HepG2 (cell line): ENCODE measurements around the gene ERLIN1. TPM values are rescaled to one million over a fixed set of nuclear protein-coding genes. Genes with fewer than 3 reads are reported as not detected.

ENCODE experiments used
- BHLHE40 ChIP-seq: IDR thresholded peaks from 2 replicates; pipeline ENCODE4 v1.6.1; 2011; ENCODE audit warnings: low read length, improper control_type of control experiment
- EED ChIP-seq: sonication (generic); formaldehyde crosslinking; IDR thresholded peaks from 2 replicates; pipeline ENCODE4 v1.5.0; 2020; ENCODE audit warnings: mild to moderate bottlenecking, missing genetic modification reagents
- HNRNPH1 ChIP-seq: fragments of 200-400 bp; formaldehyde crosslinking; optimal IDR thresholded peaks from 2 replicates; pipeline ENCODE3; 2017; ENCODE audit warnings: mild to moderate bottlenecking, low read depth, low read length
- HNRNPLL ChIP-seq: fragments of 200-400 bp; formaldehyde crosslinking; IDR thresholded peaks from 2 replicates; pipeline ENCODE4 v1.6.1; 2017; ENCODE audit warnings: mild to moderate bottlenecking, low read depth, low read length; ENCODE audit not compliant: poor library complexity, severe bottlenecking
- HOMEZ ChIP-seq: IDR thresholded peaks from 2 replicates; pipeline ENCODE4 v1.6.1; 2016; ENCODE audit warnings: low read depth
- KAT7 ChIP-seq: IDR thresholded peaks from 2 replicates; pipeline ENCODE4 v1.6.1; 2018; ENCODE audit warnings: borderline replicate concordance, missing compliant biosample characterization
- MTF2 ChIP-seq: sonication (generic); formaldehyde crosslinking; IDR thresholded peaks from 2 replicates; pipeline ENCODE4 v1.5.0; 2020; ENCODE audit warnings: missing genetic modification reagents, borderline replicate concordance
- MYPOP ChIP-seq: sonication (generic); formaldehyde crosslinking; IDR thresholded peaks from 2 replicates; pipeline ENCODE4 v1.8.1; 2023; ENCODE audit warnings: mild to moderate bottlenecking, moderate library complexity, missing genetic modification reagents
- PRDM10 ChIP-seq: sonication (generic); formaldehyde crosslinking; IDR thresholded peaks from 2 replicates; pipeline ENCODE4 v1.4.0; 2020; ENCODE audit warnings: low read depth, missing genetic modification reagents
- SP1 ChIP-seq, 2 experiments: fragments of 450-650 bp in 1 of 2; sonication (generic) in 1 of 2; formaldehyde crosslinking in 1 of 2; IDR thresholded peaks; 2 replicates each; pipeline versions ENCODE4 v1.4.0 to v1.6.1; 2016 to 2020; ENCODE audit warnings: missing genetic modification reagents in 1 of 2
- ZFY ChIP-seq: sonication (generic); formaldehyde crosslinking; IDR thresholded peaks from 2 replicates; pipeline ENCODE4 v1.4.0; 2020; ENCODE audit warnings: missing genetic modification reagents
- ZMYM3 ChIP-seq: sonication (generic); formaldehyde crosslinking; IDR thresholded peaks from 2 replicates; pipeline ENCODE4 v1.5.1; 2020; ENCODE audit warnings: mild to moderate bottlenecking, missing genetic modification reagents
- ZNF138 ChIP-seq: sonication (generic); formaldehyde crosslinking; IDR thresholded peaks from 2 replicates; pipeline ENCODE4 v1.5.0; 2020; ENCODE audit warnings: mild to moderate bottlenecking, low read depth, missing genetic modification reagents
- ZNF296 ChIP-seq: sonication (generic); formaldehyde crosslinking; conservative IDR thresholded peaks from 2 replicates; pipeline ENCODE4 v1.5.0; 2020; ENCODE audit warnings: mild to moderate bottlenecking, missing genetic modification reagents
- ZNF343 ChIP-seq: sonication (generic); formaldehyde crosslinking; IDR thresholded peaks from 2 replicates; pipeline ENCODE4 v1.4.0; 2020; ENCODE audit warnings: mild to moderate bottlenecking, missing genetic modification reagents
- ZNF614 ChIP-seq: IDR thresholded peaks from 2 replicates; pipeline ENCODE4 v1.6.1; 2018; ENCODE audit warnings: missing biosample characterization, missing genetic modification reagents, inconsistent platforms, borderline replicate concordance
- ZNF737 ChIP-seq: sonication (generic); formaldehyde crosslinking; IDR thresholded peaks from 2 replicates; pipeline ENCODE4 v1.5.0; 2020; ENCODE audit warnings: missing genetic modification reagents, mild to moderate bottlenecking, borderline replicate concordance
- ZNF772 ChIP-seq: sonication (generic); formaldehyde crosslinking; IDR thresholded peaks from 2 replicates; pipeline ENCODE4 v1.5.0; 2020; ENCODE audit warnings: mild to moderate bottlenecking, missing genetic modification reagents
- ZNF879 ChIP-seq: sonication (generic); formaldehyde crosslinking; IDR thresholded peaks from 2 replicates; pipeline ENCODE4 v1.8.1; 2023; ENCODE audit warnings: missing genetic modification reagents
- polyA plus RNA-seq, 8 experiments: library from polyadenylated mRNA; depleted of rRNA in 3 of 8; stranded (reverse) in 7 of 8; unstranded in 1 of 8; fragments of >200 nt; fragmentation: Illumina TruSeq in 4 of 8; extraction: Trizol in 4 of 8; gene quantifications; 2 replicates each; pipeline versions ENCODE4 v1.2.1 to v1.2.3, GENCODE V29; 2011 to 2016; ENCODE audit warnings: low read depth in 4 of 8, missing spikeins in 1 of 8, mixed read lengths in 1 of 8; ENCODE audit not compliant: insufficient read depth in 1 of 8
- total RNA-seq, 5 experiments: library from RNA; depleted of rRNA; stranded (reverse); fragments of >200 nt; fragmentation: Illumina TruSeq; extraction: Trizol; gene quantifications; 2 replicates each; pipeline ENCODE4 v1.2.3, GENCODE V29; 2016; ENCODE audit warnings: low read depth in 1 of 5
- TF ChIP-seq, protein P1 (sequence below): sonication (generic); formaldehyde crosslinking; IDR thresholded peaks from 2 replicates; pipeline ENCODE4 v1.5.0; 2020; ENCODE audit warnings: missing genetic modification reagents, mild to moderate bottlenecking, borderline replicate concordance
- TF ChIP-seq, protein P2 (sequence below): sonication (generic); formaldehyde crosslinking; conservative IDR thresholded peaks from 2 replicates; pipeline ENCODE4 v1.4.0; 2020; ENCODE audit warnings: missing genetic modification reagents

ERLIN1 gene
- total and polyA plus RNA-seq, 2 of the 13 experiments (the other 11 are each of a cell fraction or from before 2014, with no cell fraction given): 56.8 to 69.3 TPM

- TF ChIP-seq HOMEZ (peak; percentile 67), MYPOP (CRISPR knock-in tag) (peak; percentile 87), SP1 (IDR thresholded peaks at IDR 0.05) (no peak), SP1 (CRISPR knock-in tag; IDR thresholded peaks at IDR 0.05) (peak; percentile 56; the same call in 1 of the 2 replicates), HNRNPH1 (no peak), ZMYM3 (no peak), KAT7 (CRISPR knock-in tag) (peak; percentile 94; the same call in 1 of the 2 replicates), ZNF343 (CRISPR knock-in tag) (peak; percentile 90), MTF2 (CRISPR knock-in tag) (no peak), ZNF879 (CRISPR knock-in tag) (no peak), ZNF772 (CRISPR knock-in tag) (no peak), ZNF614 (no peak; the same call in 1 of the 2 replicates), ZFY (CRISPR knock-in tag) (peak; percentile 88), HNRNPLL (peak; percentile 97), PRDM10 (CRISPR knock-in tag) (peak; percentile 19; the same call in 1 of the 2 replicates), ZNF296 (CRISPR knock-in tag) (no peak), BHLHE40 (peak; percentile 99), ZNF138 (CRISPR knock-in tag) (peak; percentile 80; the same call in 1 of the 2 replicates), ZNF737 (CRISPR knock-in tag) (no peak), EED (CRISPR knock-in tag) (no peak)
- TF ChIP-seq, protein P1, sequence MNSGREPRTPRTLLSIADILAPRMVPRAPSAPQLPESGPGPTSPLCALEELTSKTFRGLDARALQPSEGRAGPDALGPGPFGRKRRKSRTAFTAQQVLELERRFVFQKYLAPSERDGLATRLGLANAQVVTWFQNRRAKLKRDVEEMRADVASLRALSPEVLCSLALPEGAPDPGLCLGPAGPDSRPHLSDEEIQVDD: 0 out of 2 replicates have a peak, but pooled peaks have one; percentile 29
- TF ChIP-seq, protein P2, sequence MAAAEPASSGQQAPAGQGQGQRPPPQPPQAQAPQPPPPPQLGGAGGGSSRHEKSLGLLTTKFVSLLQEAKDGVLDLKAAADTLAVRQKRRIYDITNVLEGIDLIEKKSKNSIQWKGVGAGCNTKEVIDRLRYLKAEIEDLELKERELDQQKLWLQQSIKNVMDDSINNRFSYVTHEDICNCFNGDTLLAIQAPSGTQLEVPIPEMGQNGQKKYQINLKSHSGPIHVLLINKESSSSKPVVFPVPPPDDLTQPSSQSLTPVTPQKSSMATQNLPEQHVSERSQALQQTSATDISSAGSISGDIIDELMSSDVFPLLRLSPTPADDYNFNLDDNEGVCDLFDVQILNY (CRISPR knock-in tag): 0 out of 2 replicates have a peak, but pooled peaks have one; percentile 75
Observed at GRCh38 chr10:100185364-100186252, at the start of gene ERLIN1 (continued).
